Neural cell (in vitro differentiated cells): Measurements from ENCODE around the gene TCL1B. TPM values are rescaled to one million over a fixed set of nuclear protein-coding genes. Genes with fewer than 3 reads are reported as not detected.

ENCODE experiments used
- H2AFZ ChIP-seq: fragments of 200-600, 300-800 bp; sonication (generic), shearing (Covaris generic); 2 replicates; pipeline ENCODE4 v1.6.0; 2014; ENCODE audit warnings: low read depth, mild to moderate bottlenecking, antibody characterized with exemption, low read length, moderate library complexity
- H3F3A ChIP-seq: fragments of 200-600 bp; shearing (Covaris generic); 2 replicates; pipeline ENCODE4 v1.6.1; 2016; ENCODE audit warnings: mild to moderate bottlenecking, moderate library complexity, mixed read lengths, antibody characterized with exemption, low read length; ENCODE audit not compliant: insufficient read depth, poor library complexity, severe bottlenecking
- H3K27ac ChIP-seq: fragments of 200-600, 300-800 bp; sonication (generic), shearing (Covaris generic); 2 replicates; pipeline ENCODE4 v1.5.1; 2014; ENCODE audit warnings: mild to moderate bottlenecking, low read length, moderate library complexity
- H3K27me3 ChIP-seq: fragments of 300-800, 200-600 bp; sonication (generic), shearing (Covaris generic); 2 replicates; pipeline ENCODE4 v1.6.0; 2014; ENCODE audit warnings: mild to moderate bottlenecking, low read depth, low read length, moderate library complexity; ENCODE audit not compliant: insufficient read depth
- H3K36me3 ChIP-seq: fragments of 300-800, 200-600 bp; sonication (generic), shearing (Covaris generic); 2 replicates; pipeline ENCODE4 v1.5.1; 2014; ENCODE audit warnings: mild to moderate bottlenecking, antibody characterized with exemption, low read length, moderate library complexity; ENCODE audit not compliant: insufficient read depth
- H3K4me2 ChIP-seq: fragments of 300-800, 200-600 bp; sonication (generic), shearing (Covaris generic); 2 replicates; pipeline ENCODE4 v1.6.0; 2014; ENCODE audit warnings: mild to moderate bottlenecking, low read length
- H3K4me3 ChIP-seq: fragments of 300-800, 200-600 bp; sonication (generic), shearing (Covaris generic); 2 replicates; pipeline ENCODE4 v1.5.1; 2014; ENCODE audit warnings: mild to moderate bottlenecking, low read length, moderate library complexity
- H3K79me2 ChIP-seq: fragments of 200-600 bp; shearing (Covaris generic); replicated peaks from 2 replicates; pipeline ENCODE4 v1.6.0; 2014; ENCODE audit warnings: mild to moderate bottlenecking, low read length, moderate library complexity; ENCODE audit not compliant: insufficient read depth
- H3K9ac ChIP-seq: fragments of 300-800, 200-600 bp; sonication (generic), shearing (Covaris generic); 2 replicates; pipeline ENCODE4 v1.6.1; 2016; ENCODE audit warnings: mild to moderate bottlenecking, low read length, mixed read lengths
- H3K9me2 ChIP-seq: fragments of 200-600 bp; shearing (Covaris generic); 2 replicates; pipeline ENCODE4 v1.6.1; 2016; ENCODE audit warnings: mild to moderate bottlenecking, low read length, mixed read lengths; ENCODE audit not compliant: insufficient read depth
- H3K9me3 ChIP-seq: fragments of 200-600, 300-800 bp; sonication (generic), shearing (Covaris generic); 2 replicates; pipeline ENCODE4 v1.6.1; 2016; ENCODE audit warnings: mild to moderate bottlenecking, mixed run types, low read length, moderate library complexity, mixed read lengths
- H4K20me1 ChIP-seq: fragments of 200-600 bp; shearing (Covaris generic); 2 replicates; pipeline ENCODE4 v1.6.1; 2016; ENCODE audit warnings: mild to moderate bottlenecking, mixed run types; ENCODE audit not compliant: insufficient read depth
- CTCF ChIP-seq: fragments of 450-650 bp; IDR thresholded peaks from 2 replicates; pipeline ENCODE4 v1.5.1; 2014; ENCODE audit warnings: antibody characterized with exemption, mild to moderate bottlenecking, moderate library complexity; ENCODE audit not compliant: poor library complexity, severe bottlenecking
- EP300 ChIP-seq: fragments of 450-650 bp; conservative IDR thresholded peaks from 2 replicates; pipeline ENCODE4 v1.6.1; 2014; ENCODE audit warnings: antibody characterized with exemption, mild to moderate bottlenecking, moderate library complexity; ENCODE audit not compliant: poor library complexity, severe bottlenecking
- EZH2 ChIP-seq: fragments of 200-600, 300-800 bp; shearing (Covaris generic), sonication (generic); IDR thresholded peaks from 2 replicates; pipeline ENCODE4 v1.6.1; 2014; ENCODE audit warnings: antibody characterized with exemption, low read length, borderline replicate concordance, mild to moderate bottlenecking; ENCODE audit not compliant: insufficient read depth, poor library complexity, severe bottlenecking
- MXI1 ChIP-seq: fragments of 450-650 bp; conservative IDR thresholded peaks from 2 replicates; pipeline ENCODE4 v1.6.1; 2014; ENCODE audit warnings: antibody characterized with exemption, mild to moderate bottlenecking; ENCODE audit not compliant: poor library complexity, severe bottlenecking
- POLR2AphosphoS5 ChIP-seq: IDR thresholded peaks from 2 replicates; pipeline ENCODE4 v1.6.1; 2012
- RAD21 ChIP-seq: fragments of 450-650 bp; conservative IDR thresholded peaks from 2 replicates; pipeline ENCODE4 v1.6.1; 2014; ENCODE audit warnings: antibody characterized with exemption, mild to moderate bottlenecking, moderate library complexity
- REST ChIP-seq: IDR thresholded peaks from 2 replicates; pipeline ENCODE4 v1.6.1; 2012; ENCODE audit warnings: borderline replicate concordance
- SMC3 ChIP-seq: fragments of 450-650 bp; conservative IDR thresholded peaks from 2 replicates; pipeline ENCODE4 v1.6.1; 2014; ENCODE audit warnings: antibody characterized with exemption, mild to moderate bottlenecking, moderate library complexity; ENCODE audit not compliant: poor library complexity
- TAF1 ChIP-seq: IDR thresholded peaks from 2 replicates; pipeline ENCODE4 v1.6.1; 2012; ENCODE audit warnings: low read depth
- polyA plus RNA-seq: library from polyadenylated mRNA; depleted of rRNA; stranded (reverse); fragments of >200 nt; gene quantifications from 2 replicates; pipeline ENCODE4 v1.2.3, GENCODE V29; 2014

Gene TCL1B
- polyA plus RNA-seq, 1 donor from 2014 or later = not detected

- H3K27me3 ChIP-seq = no peaks in the 10 kb centered on the region
- no peaks in the 10 kb centered on the region for H3F3A ChIP-seq
- no peaks in the 10 kb centered on the region for H3K36me3 ChIP-seq
- no peak overlapping the region for H3K4me2 ChIP-seq
- no peak overlapping the region for H3K4me3 ChIP-seq
- H3K9ac ChIP-seq = no peak overlapping the region
- no peaks in the 10 kb centered on the region for H3K9me3 ChIP-seq
- no peak overlapping the region for H3K27ac ChIP-seq
- no peaks in the 10 kb centered on the region for H3K9me2 ChIP-seq
- no peaks in the 10 kb centered on the region for H4K20me1 ChIP-seq
- H3K79me2 ChIP-seq = no peaks in the 10 kb centered on the region
- no peak overlapping the region for H2AFZ ChIP-seq
- TF ChIP-seq CTCF (no peak), POLR2AphosphoS5 (no peak), MXI1 (no peak), REST (no peak), RAD21 (no peak), EZH2 (no peak), SMC3 (no peak), EP300 (no peak), TAF1 (no peak)
These were observed 37.0 kb upstream of the TCL1B start for GRCh38 chr14:95649230-95649629.

- Histone ChIP-seq H3K4me3 (no peak overlapping the region), H3K9me3 (no peaks in the 10 kb centered on the region), H4K20me1 (no peaks in the 10 kb centered on the region), H3K9me2 (no peaks in the 10 kb centered on the region), H3K79me2 (no peaks in the 10 kb centered on the region), H3K36me3 (no peaks in the 10 kb centered on the region), H3K4me2 (no peak overlapping the region), H3K9ac (no peak overlapping the region), H2AFZ (no peak overlapping the region), H3F3A (no peaks in the 10 kb centered on the region), H3K27me3 (no peaks in the 10 kb centered on the region), H3K27ac (no peak overlapping the region)
- no peak for TF ChIP-seq POLR2AphosphoS5
- no peak for TF ChIP-seq RAD21
- TF ChIP-seq TAF1 = no peak
These were observed 35.2 kb upstream of the TCL1B start for GRCh38 chr14:95651028-95651427.
